C4-2B (cell line): Measurements from ENCODE around the gene PILRA.
"Not testable (repeated sequence)": the region's sequence is repeated elsewhere in the genome, so short reads cannot be mapped to it uniquely, and the experiment has no call there.

Experiments used
- ZFX ChIP-seq: fragments of 450-650 bp; IDR thresholded peaks from 2 replicates; pipeline ENCODE4 v1.6.1; 2017
- TF ChIP-seq, protein P1 (sequence below): fragments of 450-650 bp; conservative IDR thresholded peaks from 2 replicates; pipeline ENCODE4 v1.5.1; 2017; ENCODE audit warnings: mild to moderate bottlenecking

DNA sequence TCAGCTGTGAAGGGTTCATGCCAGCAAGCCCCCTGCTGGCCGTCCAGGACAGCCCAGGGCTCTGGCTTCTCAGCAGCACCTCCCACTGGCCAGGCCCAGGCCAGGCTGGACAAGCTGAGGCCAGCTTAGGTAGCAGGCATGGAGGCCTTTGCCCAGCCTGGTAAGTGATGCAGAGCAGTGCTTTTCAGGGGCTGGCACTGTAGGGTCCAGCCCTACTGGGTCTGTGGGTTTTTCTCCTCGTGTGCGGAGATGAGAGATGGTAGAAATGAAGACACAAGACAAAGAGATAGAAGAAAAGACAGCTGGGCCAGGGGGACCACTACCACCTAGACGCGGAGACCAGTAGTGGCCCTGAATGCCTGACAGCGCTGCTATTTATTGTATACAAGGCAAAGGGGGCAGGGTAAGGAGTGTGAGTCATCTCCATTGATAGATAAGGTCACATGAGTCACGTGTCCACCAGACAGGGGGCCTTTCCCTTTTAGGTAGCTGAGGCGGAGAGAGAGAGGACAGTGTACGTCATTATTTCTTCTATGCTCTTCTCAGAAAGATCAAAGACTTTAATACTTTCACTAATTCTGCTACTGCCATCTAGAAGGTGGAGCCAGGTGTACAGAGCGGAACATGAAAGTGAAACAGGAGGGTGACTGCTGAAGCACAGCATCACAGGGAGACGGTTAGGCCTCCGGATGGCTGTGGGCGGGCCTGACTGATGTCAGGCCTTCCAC, 28.6 kb upstream of the PILRA start:
- TF ChIP-seq, protein P1, sequence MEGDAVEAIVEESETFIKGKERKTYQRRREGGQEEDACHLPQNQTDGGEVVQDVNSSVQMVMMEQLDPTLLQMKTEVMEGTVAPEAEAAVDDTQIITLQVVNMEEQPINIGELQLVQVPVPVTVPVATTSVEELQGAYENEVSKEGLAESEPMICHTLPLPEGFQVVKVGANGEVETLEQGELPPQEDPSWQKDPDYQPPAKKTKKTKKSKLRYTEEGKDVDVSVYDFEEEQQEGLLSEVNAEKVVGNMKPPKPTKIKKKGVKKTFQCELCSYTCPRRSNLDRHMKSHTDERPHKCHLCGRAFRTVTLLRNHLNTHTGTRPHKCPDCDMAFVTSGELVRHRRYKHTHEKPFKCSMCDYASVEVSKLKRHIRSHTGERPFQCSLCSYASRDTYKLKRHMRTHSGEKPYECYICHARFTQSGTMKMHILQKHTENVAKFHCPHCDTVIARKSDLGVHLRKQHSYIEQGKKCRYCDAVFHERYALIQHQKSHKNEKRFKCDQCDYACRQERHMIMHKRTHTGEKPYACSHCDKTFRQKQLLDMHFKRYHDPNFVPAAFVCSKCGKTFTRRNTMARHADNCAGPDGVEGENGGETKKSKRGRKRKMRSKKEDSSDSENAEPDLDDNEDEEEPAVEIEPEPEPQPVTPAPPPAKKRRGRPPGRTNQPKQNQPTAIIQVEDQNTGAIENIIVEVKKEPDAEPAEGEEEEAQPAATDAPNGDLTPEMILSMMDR = peak; percentile 87
- not testable (repeated sequence) for TF ChIP-seq ZFX
